GM23338 (cell line): ENCODE results near the gene NOP9. TPM values are rescaled to one million over a fixed set of nuclear protein-coding genes. Genes with fewer than 3 reads are reported as not detected.

Experiments used
- ATAC-seq: fragments of 200-7000 bp; cut with Tn5 transposase; 3 replicates; pipeline ENCODE4 v1.9.1; 2020
- DNase-seq: peaks from one replicate; pipeline ENCODE4 v3.0.0-alpha.2; 2015; ENCODE audit warnings: low spot score
- H2AFZ ChIP-seq: fragments of 200-600 bp; sonication (generic); 2 replicates; pipeline ENCODE4 v1.8.0; 2016; ENCODE audit warnings: antibody characterized with exemption, mild to moderate bottlenecking, moderate library complexity
- H3F3A ChIP-seq: fragments of 200-600 bp; sonication (generic); replicated peaks from 2 replicates; pipeline ENCODE4 v1.8.0; 2017; ENCODE audit warnings: antibody characterized with exemption, mixed run types, low read depth
- H3K27ac ChIP-seq: fragments of 200-600 bp; sonication (generic); 2 replicates; pipeline ENCODE4 v1.6.1; 2016; ENCODE audit warnings: low read depth
- H3K27me3 ChIP-seq: fragments of 200-600 bp; sonication (generic); 2 replicates; pipeline ENCODE4 v1.8.0; 2016; ENCODE audit warnings: mild to moderate bottlenecking, mixed run types, moderate library complexity; ENCODE audit not compliant: insufficient read depth
- H3K36me3 ChIP-seq: fragments of 200-600 bp; sonication (generic); 2 replicates; pipeline ENCODE4 v1.8.0; 2016; ENCODE audit warnings: mild to moderate bottlenecking; ENCODE audit not compliant: insufficient read depth
- H3K4me1 ChIP-seq: fragments of 200-600 bp; sonication (generic); 2 replicates; pipeline ENCODE4 v1.8.0; 2016; ENCODE audit warnings: mild to moderate bottlenecking, moderate library complexity; ENCODE audit not compliant: insufficient read depth
- H3K4me2 ChIP-seq: fragments of 200-600 bp; sonication (generic); 2 replicates; pipeline ENCODE4 v1.7.1; 2017; ENCODE audit warnings: mixed run types
- H3K4me3 ChIP-seq: fragments of 200-600 bp; sonication (generic); 2 replicates; pipeline ENCODE4 v1.6.1; 2016; ENCODE audit warnings: mixed run types
- H3K79me2 ChIP-seq: fragments of 200-600 bp; sonication (generic); replicated peaks from 2 replicates; pipeline ENCODE4 v1.8.0; 2017; ENCODE audit warnings: mild to moderate bottlenecking; ENCODE audit not compliant: insufficient read depth
- H3K9me2 ChIP-seq: fragments of 200-600 bp; sonication (generic); 2 replicates; pipeline ENCODE4 v1.8.0; 2017; ENCODE audit not compliant: insufficient read depth
- H4K20me1 ChIP-seq: fragments of 200-600 bp; sonication (generic); replicated peaks from 2 replicates; pipeline ENCODE4 v1.8.0; 2017; ENCODE audit warnings: mild to moderate bottlenecking; ENCODE audit not compliant: insufficient read depth
- H3K27ac Mint-ChIP-seq: 2 replicates; pipeline ENCODE4 v1.8.0; 2020; ENCODE audit warnings: inconsistent platforms, mild to moderate bottlenecking, moderate library complexity, mixed read lengths
- H3K27me3 Mint-ChIP-seq: 3 replicates; pipeline ENCODE4 v1.8.0; 2022; ENCODE audit warnings: low read depth, mild to moderate bottlenecking, moderate library complexity, mixed read lengths, inconsistent platforms; ENCODE audit not compliant: insufficient read depth, poor library complexity
- H3K36me3 Mint-ChIP-seq: 3 replicates; pipeline ENCODE4 v1.8.0; 2021; ENCODE audit warnings: low read depth, mild to moderate bottlenecking, inconsistent platforms, moderate library complexity, mixed read lengths
- H3K4me1 Mint-ChIP-seq: 3 replicates; pipeline ENCODE4 v1.8.0; 2020; ENCODE audit warnings: mild to moderate bottlenecking, inconsistent platforms, mixed read lengths
- H3K4me3 Mint-ChIP-seq: 3 replicates; pipeline ENCODE4 v1.8.0; 2021; ENCODE audit warnings: moderate library complexity, mild to moderate bottlenecking, inconsistent platforms, mixed read lengths
- H3K9me3 Mint-ChIP-seq: 3 replicates; pipeline ENCODE4 v1.8.0; 2020; ENCODE audit warnings: moderate library complexity, mild to moderate bottlenecking, inconsistent platforms, mixed read lengths
- CREB1 ChIP-seq: fragments of 250-450 bp; sonication (Bioruptor Pico); IDR thresholded peaks from 2 replicates; pipeline ENCODE4 v1.5.0; 2020; ENCODE audit warnings: low read depth, mild to moderate bottlenecking, moderate library complexity
- CTCF ChIP-seq, 2 experiments: fragments of 200-600 bp in 1 of 2; sonication (generic) in 1 of 2; conservative IDR thresholded peaks; 2 replicates each; pipeline versions ENCODE4 v1.5.1 to v1.6.1; 2016 to 2017; ENCODE audit warnings: antibody characterized with exemption in 2 of 2, low read depth in 2 of 2, mild to moderate bottlenecking in 2 of 2, moderate library complexity in 1 of 2
- EZH2 ChIP-seq: fragments of 200-600 bp; sonication (generic); IDR thresholded peaks from one replicate; pipeline ENCODE4 v1.8.0; 2017; ENCODE audit warnings: antibody characterized with exemption, mild to moderate bottlenecking, low read depth; ENCODE audit not compliant: unreplicated experiment
- EZH2phosphoT487 ChIP-seq: fragments of 200-600 bp; sonication (generic); IDR thresholded peaks from one replicate; pipeline ENCODE4 v1.8.1; 2018; ENCODE audit warnings: antibody characterized with exemption; ENCODE audit not compliant: unreplicated experiment
- JUNB ChIP-seq: IDR thresholded peaks from one replicate; pipeline ENCODE4 v1.6.1; 2016; ENCODE audit warnings: antibody characterized with exemption; ENCODE audit not compliant: unreplicated experiment
- NANOG ChIP-seq: IDR thresholded peaks from 2 replicates; pipeline ENCODE4 v1.6.1; 2016; ENCODE audit warnings: antibody characterized with exemption, borderline replicate concordance
- POLR2AphosphoS5 ChIP-seq: IDR thresholded peaks from 2 replicates; pipeline ENCODE4 v1.6.1; 2016; ENCODE audit warnings: antibody characterized with exemption, low read depth
- REST ChIP-seq: IDR thresholded peaks from one replicate; pipeline ENCODE4 v1.6.1; 2018; ENCODE audit warnings: antibody characterized with exemption; ENCODE audit not compliant: unreplicated experiment
- ZNF114 ChIP-seq: fragments of 250-450 bp; sonication (Bioruptor Pico); IDR thresholded peaks from 2 replicates; pipeline ENCODE4 v1.5.0; 2020; ENCODE audit warnings: mild to moderate bottlenecking, moderate library complexity
- ZNF331 ChIP-seq: fragments of 250-450 bp; sonication (Bioruptor Pico); IDR thresholded peaks from 2 replicates; pipeline ENCODE4 v1.5.0; 2020; ENCODE audit warnings: low read depth, mild to moderate bottlenecking, moderate library complexity
- ZNF462 ChIP-seq: fragments of 250-450 bp; sonication (Bioruptor Pico); IDR thresholded peaks from 2 replicates; pipeline ENCODE4 v1.5.0; 2020; ENCODE audit warnings: mild to moderate bottlenecking, moderate library complexity
- polyA plus RNA-seq: library from polyadenylated mRNA; unstranded; fragments of >200 nt; fragmentation: Nextera tagmentation; extraction: Ambion mirVana; gene quantifications from 2 replicates; pipeline ENCODE4 v1.2.1, GENCODE V29; 2016
- total RNA-seq: library from RNA; depleted of rRNA; stranded (reverse); fragments of >200 nt; shearing (Covaris generic); gene quantifications from 2 replicates; pipeline ENCODE4 v1.2.3, GENCODE V29; 2014

NOP9 gene
- total and polyA plus RNA-seq, 2 experiments from 2014 or later: 7.9 to 32.8 TPM

- H2AFZ ChIP-seq: no peak overlapping the region
- H3K4me3 ChIP-seq: no peak overlapping the region
- H3K27ac Mint-ChIP-seq: no peak overlapping the region
- H3K4me2 ChIP-seq: peak overlapping the region; percentile 84; the same call in 1 of the 2 replicates
- H3K27me3 ChIP-seq: no peaks in the 10 kb centered on the region
- no peak for ATAC-seq
- H4K20me1 ChIP-seq: no peaks in the 10 kb centered on the region
- no peaks in the 10 kb centered on the region for H3K9me2 ChIP-seq
- no peaks in the 10 kb centered on the region; the same call in 1 of the 2 replicates for H3K79me2 ChIP-seq
- TF ChIP-seq POLR2AphosphoS5 (no peak), ZNF462 (CRISPR knock-in tag) (no peak), EZH2phosphoT487 (no peak), JUNB (no peak), CREB1 (CRISPR knock-in tag) (no peak), EZH2 (no peak), ZNF331 (CRISPR knock-in tag) (no peak), NANOG (no peak), CTCF (conservative IDR thresholded peaks at IDR 0.05; ENCODE audit: low read depth in 2 of 2) (no peak), ZNF114 (no peak), REST (no peak)
- no peaks in the 10 kb centered on the region; the same call in 2 of the 3 replicates for H3K9me3 Mint-ChIP-seq
- H3K4me3 Mint-ChIP-seq: peak overlapping the region; percentile 77
- no peaks in the 10 kb centered on the region; the same call in 2 of the 3 replicates for H3K36me3 Mint-ChIP-seq
- H3F3A ChIP-seq: peaks cover 11% of the 10 kb centered on the region; the same call in 1 of the 2 replicates
- H3K36me3 ChIP-seq: no peaks in the 10 kb centered on the region
- H3K4me1 ChIP-seq: peaks cover 16% of the 10 kb centered on the region
- no peak overlapping the region for H3K27ac ChIP-seq
- peaks cover 22% of the 10 kb centered on the region for H3K4me1 Mint-ChIP-seq
- peaks cover 8% of the 10 kb centered on the region for H3K27me3 Mint-ChIP-seq
- no peak for DNase-seq
These were observed 27.2 kb upstream of the NOP9 start for GRCh38 chr14:24272467-24272866.
